Astrocyte of the cerebellum (primary cell): Measurements from ENCODE around the gene C12orf57.

ENCODE experiments used
- DNase-seq: peaks from one replicate; pipeline ENCODE4 v3.0.0-alpha.2; 2011; ENCODE audit warnings: low read depth
- H3K4me3 ChIP-seq: 2 replicates; pipeline ENCODE4 v1.5.1; 2011; ENCODE audit warnings: mild to moderate bottlenecking, low read depth, low read length, moderate library complexity
- in situ Hi-C: cut with HindIII; loops from 2 replicates; pipeline ENCODE4 v1.10.0; 2017; ENCODE audit warnings: low sequenced_read_pairs
- TF ChIP-seq, protein P1 (sequence below): IDR thresholded peaks from 2 replicates; pipeline ENCODE4 v1.5.1; 2012; ENCODE audit warnings: low read length, low read depth, moderate library complexity, mild to moderate bottlenecking; ENCODE audit errors: missing control alignments

The C12orf57 gene

DNA sequence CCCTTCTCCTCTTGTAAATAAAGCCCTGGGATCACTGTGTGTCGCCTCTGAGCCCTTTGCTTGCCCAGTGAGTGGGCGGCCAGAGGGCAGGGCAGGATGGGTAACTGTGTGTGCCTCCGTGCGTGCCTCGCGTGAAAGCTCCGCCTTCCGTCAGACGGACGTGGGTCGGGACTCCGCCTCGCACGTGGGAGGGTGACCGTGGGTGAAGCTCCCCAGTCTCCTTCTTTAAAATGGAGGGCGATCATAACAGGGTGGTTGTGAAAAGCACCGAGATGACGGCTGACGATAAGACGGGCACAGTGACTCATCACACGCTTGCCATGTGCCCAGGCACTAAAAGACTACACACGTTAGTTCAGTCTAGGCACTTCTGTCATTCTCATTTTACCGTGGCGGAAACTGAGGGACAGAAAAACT, 17.5 kb downstream of the C12orf57 start:
- no peak overlapping the region for H3K4me3 ChIP-seq
- in situ Hi-C loops = no loop called here
- TF ChIP-seq, protein P1, sequence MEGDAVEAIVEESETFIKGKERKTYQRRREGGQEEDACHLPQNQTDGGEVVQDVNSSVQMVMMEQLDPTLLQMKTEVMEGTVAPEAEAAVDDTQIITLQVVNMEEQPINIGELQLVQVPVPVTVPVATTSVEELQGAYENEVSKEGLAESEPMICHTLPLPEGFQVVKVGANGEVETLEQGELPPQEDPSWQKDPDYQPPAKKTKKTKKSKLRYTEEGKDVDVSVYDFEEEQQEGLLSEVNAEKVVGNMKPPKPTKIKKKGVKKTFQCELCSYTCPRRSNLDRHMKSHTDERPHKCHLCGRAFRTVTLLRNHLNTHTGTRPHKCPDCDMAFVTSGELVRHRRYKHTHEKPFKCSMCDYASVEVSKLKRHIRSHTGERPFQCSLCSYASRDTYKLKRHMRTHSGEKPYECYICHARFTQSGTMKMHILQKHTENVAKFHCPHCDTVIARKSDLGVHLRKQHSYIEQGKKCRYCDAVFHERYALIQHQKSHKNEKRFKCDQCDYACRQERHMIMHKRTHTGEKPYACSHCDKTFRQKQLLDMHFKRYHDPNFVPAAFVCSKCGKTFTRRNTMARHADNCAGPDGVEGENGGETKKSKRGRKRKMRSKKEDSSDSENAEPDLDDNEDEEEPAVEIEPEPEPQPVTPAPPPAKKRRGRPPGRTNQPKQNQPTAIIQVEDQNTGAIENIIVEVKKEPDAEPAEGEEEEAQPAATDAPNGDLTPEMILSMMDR = no peak
- no peak for DNase-seq

DNA sequence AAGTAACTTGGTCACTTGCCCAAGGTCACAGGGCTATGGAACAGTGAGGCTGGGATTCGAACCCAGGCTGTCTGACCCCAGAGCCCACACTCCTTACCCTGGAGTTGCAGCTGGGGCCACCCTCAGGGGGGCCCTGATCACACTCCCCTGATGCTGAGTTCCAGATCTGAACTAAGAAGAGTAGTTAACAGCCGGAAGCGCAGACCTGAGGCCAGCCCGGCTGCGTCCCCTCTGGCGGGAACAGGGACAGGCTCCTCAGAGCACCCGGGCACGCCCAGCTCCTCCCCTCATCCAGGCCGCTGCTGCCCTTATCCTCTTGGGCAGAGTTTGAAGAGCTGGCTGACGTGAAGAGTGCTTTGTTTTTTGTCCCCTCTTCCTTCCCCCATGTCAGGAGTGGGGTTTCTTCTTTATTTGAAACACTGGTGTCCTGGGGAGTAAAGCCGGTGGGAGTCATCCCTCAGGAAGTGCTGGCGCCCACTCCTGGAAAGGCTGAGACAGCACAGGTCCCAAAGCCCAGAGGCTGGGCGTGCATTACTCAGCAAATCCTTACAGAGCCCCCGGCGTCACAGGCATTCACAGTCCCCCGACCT, 18.0 kb downstream of the C12orf57 start:
- no peak for DNase-seq
- in situ Hi-C loops = no loop called here
- TF ChIP-seq, protein P1 = peak; percentile 73
- no peak overlapping the region for H3K4me3 ChIP-seq

DNA sequence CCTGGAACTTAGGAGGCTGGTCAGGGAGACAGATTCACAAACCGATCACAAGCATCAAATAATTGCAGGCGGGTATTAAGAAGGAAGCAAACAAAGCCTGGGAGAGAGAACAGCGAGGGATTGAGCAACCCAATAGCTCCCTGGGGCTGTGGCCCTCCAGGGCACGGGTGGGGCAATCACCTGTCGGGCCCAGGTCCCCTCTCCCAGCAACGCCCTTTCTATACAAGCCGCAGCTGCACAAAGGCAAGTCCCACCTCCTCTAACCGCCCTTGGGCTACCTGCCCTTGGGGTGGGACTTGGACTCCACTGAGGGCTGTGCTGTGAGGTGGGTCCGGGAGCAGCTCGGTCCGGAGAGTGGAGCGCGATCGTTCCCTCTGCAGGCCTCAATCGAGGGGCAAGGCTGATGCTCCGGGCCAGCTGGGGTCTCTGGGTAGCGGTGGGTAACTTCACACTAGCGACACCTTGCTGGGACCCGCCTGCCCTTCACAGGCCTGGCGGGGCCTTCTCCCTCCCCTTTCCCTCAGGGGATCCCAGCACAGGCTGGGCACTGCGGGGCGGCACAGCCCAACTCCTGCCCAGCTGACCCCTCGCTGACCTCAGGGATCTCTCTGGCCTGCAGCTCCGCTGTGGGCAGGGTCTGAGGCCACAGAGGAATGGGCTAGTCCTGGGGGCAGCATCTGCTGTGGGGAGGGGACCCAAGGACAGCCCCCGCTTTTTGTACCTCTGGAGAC, 18.6 kb downstream of the C12orf57 start:
- in situ Hi-C loops = no loop called here
- H3K4me3 ChIP-seq = no peak overlapping the region
- no peak for DNase-seq
- TF ChIP-seq, protein P1 = no peak

DNA sequence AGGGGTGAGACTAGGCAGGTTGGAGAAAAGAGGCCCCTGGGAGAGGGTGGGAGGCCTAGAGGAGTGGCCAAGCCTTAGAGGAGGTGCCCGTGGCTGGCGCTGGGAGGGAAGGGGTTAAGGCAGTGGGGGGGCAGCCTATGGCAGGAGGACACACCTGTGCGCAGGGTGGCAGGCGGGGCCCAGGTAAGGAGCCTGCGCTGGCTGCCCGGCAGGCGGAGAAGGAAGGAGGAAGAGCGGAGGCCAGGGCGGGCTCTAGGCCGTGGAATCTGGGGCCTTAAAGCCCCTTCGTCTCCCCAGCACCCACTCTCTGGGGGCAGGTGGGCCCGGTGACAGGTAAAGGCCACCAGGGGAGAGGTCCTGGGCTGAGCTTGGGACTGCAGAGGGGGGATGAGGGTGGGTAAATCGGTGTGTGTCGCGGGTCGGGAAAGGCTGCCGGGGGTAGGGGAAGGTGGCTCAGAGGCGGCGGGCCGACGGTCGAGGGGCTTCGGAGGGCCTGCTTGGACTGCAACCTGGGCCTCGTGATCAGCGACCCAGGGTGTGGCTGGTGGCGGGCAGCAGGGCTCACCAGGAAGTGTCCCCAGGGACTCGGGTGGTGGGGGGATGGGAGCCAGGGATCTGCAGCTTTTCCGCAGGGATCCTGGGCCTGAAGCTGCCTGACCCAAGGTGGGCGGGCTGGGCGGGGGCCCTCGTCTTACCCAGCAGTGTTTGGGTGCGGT, 19.4 kb downstream of the C12orf57 start:
- TF ChIP-seq, protein P1 = no peak
- no peak overlapping the region for H3K4me3 ChIP-seq
- in situ Hi-C loops = no loop called here
- DNase-seq = no peak

DNA sequence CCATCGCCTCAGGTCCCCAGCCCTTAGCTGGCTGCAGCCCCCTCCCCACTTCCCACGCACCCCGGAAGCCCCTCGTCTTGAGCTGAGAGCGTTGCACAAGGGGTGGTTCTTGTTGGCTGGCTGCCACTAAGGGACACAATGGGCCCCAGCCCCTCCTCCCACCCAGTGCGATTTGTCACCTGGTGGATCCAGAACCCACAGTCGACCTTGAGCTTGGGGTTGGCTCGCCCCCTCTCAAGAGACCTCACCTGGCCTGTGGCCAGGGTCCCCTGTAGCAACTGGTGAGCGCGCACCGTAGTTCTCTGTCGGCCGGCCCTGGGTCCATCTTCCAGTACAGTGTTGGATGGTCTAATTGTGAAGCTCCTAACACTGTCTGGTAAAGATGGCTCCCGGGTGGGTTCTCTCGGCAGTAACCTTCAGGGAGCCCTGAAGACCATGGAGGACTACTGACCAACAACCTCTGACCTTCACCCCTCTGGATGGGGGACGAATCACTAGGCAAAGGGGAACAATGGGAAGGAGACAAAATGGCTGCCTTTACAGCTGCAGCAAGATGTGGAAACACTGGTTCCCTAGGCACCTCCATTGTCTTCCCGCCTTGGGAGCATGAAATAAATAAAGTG, 20.1 kb downstream of the C12orf57 start:
- DNase-seq = no peak
- TF ChIP-seq, protein P1 = no peak
- H3K4me3 ChIP-seq = no peak overlapping the region
- in situ Hi-C loops = no loop called here

DNA sequence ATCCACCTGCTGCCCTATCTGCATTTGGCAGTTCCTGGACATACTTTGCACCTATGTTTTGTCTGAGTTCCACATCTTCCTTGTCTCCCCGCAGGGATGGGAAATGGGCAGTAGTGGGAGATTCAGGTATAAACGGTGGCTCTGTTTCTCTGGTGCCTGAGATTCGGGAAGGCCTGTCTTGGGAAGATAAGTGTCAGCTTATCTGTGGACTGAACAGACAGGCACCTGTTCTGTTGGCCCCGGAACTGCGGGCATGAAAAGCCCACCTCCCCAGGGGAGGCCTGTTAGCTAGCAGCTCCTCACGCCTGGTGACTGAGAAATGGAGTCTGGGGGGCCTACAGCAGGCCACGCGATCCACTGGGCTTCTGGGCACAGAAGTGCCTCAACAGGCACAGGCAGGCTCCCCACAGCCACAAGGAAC, 20.8 kb downstream of the C12orf57 start:
- TF ChIP-seq, protein P1 = no peak
- in situ Hi-C loops = no loop called here
- DNase-seq = no peak
- no peak overlapping the region for H3K4me3 ChIP-seq
